Measurements from ENCODE around the gene TRIM28.

GRCh38 chr19:58585442-58586132, 41.7 kb downstream of the TRIM28 start:
- TF ChIP-seq CTCF (IDR thresholded peaks at IDR 0.05) (no peak), POLR2A (IDR thresholded peaks at IDR 0.05) (no peak), EP300 (IDR thresholded peaks at IDR 0.05) (no peak), POLR2AphosphoS5 (IDR thresholded peaks at IDR 0.05) (no peak)
